SK-N-SH (cell line): Measurements from ENCODE around the gene TGFBRAP1. TPM values are rescaled to one million over a fixed set of nuclear protein-coding genes. Genes with fewer than 3 reads are reported as not detected.

Experiments used
- ELF1 ChIP-seq: IDR thresholded peaks from 2 replicates; pipeline ENCODE4 v1.4.0; 2012
- EP300 ChIP-seq, 2 experiments: IDR thresholded peaks; 2 replicates each; pipeline versions ENCODE4 v1.4.0 to v1.6.1; 2012; ENCODE audit warnings: borderline replicate concordance in 1 of 2, low read depth in 1 of 2, low read length in 1 of 2
- EZH2phosphoT487 ChIP-seq: fragments of 200-600 bp; sonication (generic); IDR thresholded peaks from 2 replicates; pipeline ENCODE4 v1.6.1; 2017; ENCODE audit warnings: low read depth, mixed run types, mild to moderate bottlenecking, antibody characterized with exemption, moderate library complexity, borderline replicate concordance
- FOSL2 ChIP-seq: IDR thresholded peaks from 2 replicates; pipeline ENCODE4 v1.4.0; 2012; ENCODE audit warnings: low read depth, mild to moderate bottlenecking, moderate library complexity, borderline replicate concordance
- FOXM1 ChIP-seq: IDR thresholded peaks from 2 replicates; pipeline ENCODE4 v1.4.0; 2012; ENCODE audit warnings: low read depth, mild to moderate bottlenecking
- GABPA ChIP-seq: IDR thresholded peaks from 2 replicates; pipeline ENCODE4 v1.4.0; 2012; ENCODE audit warnings: low read depth, mild to moderate bottlenecking
- JUND ChIP-seq: IDR thresholded peaks from 2 replicates; pipeline ENCODE4 v1.4.0; 2012
- MXI1 ChIP-seq: IDR thresholded peaks from 2 replicates; pipeline ENCODE4 v1.6.1; 2012; ENCODE audit warnings: mild to moderate bottlenecking, low read depth, low read length, improper control_type of control experiment
- NFIC ChIP-seq: IDR thresholded peaks from 2 replicates; pipeline ENCODE4 v1.4.0; 2012; ENCODE audit warnings: borderline replicate concordance
- NRF1 ChIP-seq: IDR thresholded peaks from 2 replicates; pipeline ENCODE4 v1.6.1; 2012; ENCODE audit warnings: low read depth, mild to moderate bottlenecking, low read length
- RAD21 ChIP-seq: IDR thresholded peaks from 2 replicates; pipeline ENCODE4 v1.6.1; 2012; ENCODE audit warnings: mild to moderate bottlenecking, low read length
- RCOR1 ChIP-seq: fragments of 150-350 bp; IDR thresholded peaks from 2 replicates; pipeline ENCODE4 v1.6.1; 2017; ENCODE audit warnings: antibody characterized with exemption, low read length
- RXRA ChIP-seq: IDR thresholded peaks from 2 replicates; pipeline ENCODE4 v1.4.0; 2012; ENCODE audit warnings: low read depth, mild to moderate bottlenecking, borderline replicate concordance
- SMC3 ChIP-seq: IDR thresholded peaks from 2 replicates; pipeline ENCODE4 v1.6.1; 2012; ENCODE audit warnings: low read depth, low read length, improper control_type of control experiment
- TAF1 ChIP-seq: IDR thresholded peaks from 2 replicates; pipeline ENCODE4 v1.6.1; 2012; ENCODE audit warnings: low read depth, mild to moderate bottlenecking, low read length, moderate library complexity, borderline replicate concordance
- TEAD4 ChIP-seq: IDR thresholded peaks from 2 replicates; pipeline ENCODE4 v1.4.0; 2012; ENCODE audit warnings: mild to moderate bottlenecking, borderline replicate concordance; ENCODE audit not compliant: insufficient read depth
- polyA plus RNA-seq, 3 experiments: library from polyadenylated mRNA; depleted of rRNA; stranded (reverse); fragments of >200 nt; gene quantifications; 2 replicates each; pipeline ENCODE4 v1.2.3, GENCODE V29; 2012
- TF ChIP-seq, protein P1 (sequence below): IDR thresholded peaks from 2 replicates; pipeline ENCODE4 v1.6.1; 2012; ENCODE audit warnings: mild to moderate bottlenecking, low read depth, low read length, moderate library complexity
- TF ChIP-seq, protein P2 (sequence below): fragments of 150-350 bp; IDR thresholded peaks from 2 replicates; pipeline ENCODE4 v1.6.1; 2017; ENCODE audit warnings: antibody characterized with exemption, low read length, low read depth, borderline replicate concordance
- TF ChIP-seq, protein P3 (sequence below): IDR thresholded peaks from 2 replicates; pipeline ENCODE4 v1.4.0; 2012; ENCODE audit warnings: low read depth
- TF ChIP-seq, protein P4 (sequence below): IDR thresholded peaks from 2 replicates; pipeline ENCODE4 v1.4.0; 2012; ENCODE audit warnings: low read depth, borderline replicate concordance
- TF ChIP-seq, protein P5 (sequence below): IDR thresholded peaks from 2 replicates; pipeline ENCODE4 v1.4.0; 2012; ENCODE audit warnings: low read depth, borderline replicate concordance

The TGFBRAP1 gene
- polyA plus RNA-seq, 1 of the 3 experiments (the other 2 are of a cell fraction) = 5.7 TPM

DNA sequence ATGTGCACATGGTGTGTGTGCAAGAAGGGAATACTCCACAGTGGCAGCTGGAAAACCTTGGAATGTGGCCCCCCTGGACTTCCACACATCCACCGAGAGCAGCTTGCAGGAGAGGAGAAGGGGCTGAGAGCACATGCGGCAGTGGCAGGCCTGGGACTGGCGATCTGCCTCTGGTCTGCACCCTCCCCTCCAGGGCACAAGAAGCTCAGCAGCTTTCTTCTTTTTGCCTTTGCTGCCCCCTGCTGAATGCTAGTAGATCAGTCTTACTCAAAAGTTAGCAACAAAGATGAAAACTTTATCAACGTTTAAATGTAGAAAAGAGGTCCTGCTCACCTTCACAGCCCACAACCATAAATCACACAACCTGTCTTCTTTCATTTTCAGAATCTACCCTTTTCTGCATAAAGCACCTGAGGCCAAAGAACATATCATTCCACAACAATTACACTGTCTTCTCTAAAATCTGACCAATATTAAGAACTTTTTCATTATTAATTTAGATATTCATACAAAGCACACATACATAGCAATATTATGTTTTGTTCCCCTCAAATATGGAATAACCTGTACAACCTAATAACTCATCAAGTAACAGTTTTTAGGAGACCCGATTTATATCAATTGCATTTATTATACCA, 34.6 kb downstream of the TGFBRAP1 start (continued):
- TF ChIP-seq, protein P1, sequence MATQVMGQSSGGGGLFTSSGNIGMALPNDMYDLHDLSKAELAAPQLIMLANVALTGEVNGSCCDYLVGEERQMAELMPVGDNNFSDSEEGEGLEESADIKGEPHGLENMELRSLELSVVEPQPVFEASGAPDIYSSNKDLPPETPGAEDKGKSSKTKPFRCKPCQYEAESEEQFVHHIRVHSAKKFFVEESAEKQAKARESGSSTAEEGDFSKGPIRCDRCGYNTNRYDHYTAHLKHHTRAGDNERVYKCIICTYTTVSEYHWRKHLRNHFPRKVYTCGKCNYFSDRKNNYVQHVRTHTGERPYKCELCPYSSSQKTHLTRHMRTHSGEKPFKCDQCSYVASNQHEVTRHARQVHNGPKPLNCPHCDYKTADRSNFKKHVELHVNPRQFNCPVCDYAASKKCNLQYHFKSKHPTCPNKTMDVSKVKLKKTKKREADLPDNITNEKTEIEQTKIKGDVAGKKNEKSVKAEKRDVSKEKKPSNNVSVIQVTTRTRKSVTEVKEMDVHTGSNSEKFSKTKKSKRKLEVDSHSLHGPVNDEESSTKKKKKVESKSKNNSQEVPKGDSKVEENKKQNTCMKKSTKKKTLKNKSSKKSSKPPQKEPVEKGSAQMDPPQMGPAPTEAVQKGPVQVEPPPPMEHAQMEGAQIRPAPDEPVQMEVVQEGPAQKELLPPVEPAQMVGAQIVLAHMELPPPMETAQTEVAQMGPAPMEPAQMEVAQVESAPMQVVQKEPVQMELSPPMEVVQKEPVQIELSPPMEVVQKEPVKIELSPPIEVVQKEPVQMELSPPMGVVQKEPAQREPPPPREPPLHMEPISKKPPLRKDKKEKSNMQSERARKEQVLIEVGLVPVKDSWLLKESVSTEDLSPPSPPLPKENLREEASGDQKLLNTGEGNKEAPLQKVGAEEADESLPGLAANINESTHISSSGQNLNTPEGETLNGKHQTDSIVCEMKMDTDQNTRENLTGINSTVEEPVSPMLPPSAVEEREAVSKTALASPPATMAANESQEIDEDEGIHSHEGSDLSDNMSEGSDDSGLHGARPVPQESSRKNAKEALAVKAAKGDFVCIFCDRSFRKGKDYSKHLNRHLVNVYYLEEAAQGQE = no peak
- TF ChIP-seq MXI1 = peak; percentile 61; the same call in 1 of the 2 replicates
- no peak for TF ChIP-seq JUND
- TF ChIP-seq TEAD4 = no peak
- TF ChIP-seq EP300 (IDR thresholded peaks at IDR 0.05; ENCODE audit: borderline replicate concordance in 1 of 2, low read depth in 1 of 2, low read length in 1 of 2) = no peak
- TF ChIP-seq ELF1 = no peak
- TF ChIP-seq, protein P2, sequence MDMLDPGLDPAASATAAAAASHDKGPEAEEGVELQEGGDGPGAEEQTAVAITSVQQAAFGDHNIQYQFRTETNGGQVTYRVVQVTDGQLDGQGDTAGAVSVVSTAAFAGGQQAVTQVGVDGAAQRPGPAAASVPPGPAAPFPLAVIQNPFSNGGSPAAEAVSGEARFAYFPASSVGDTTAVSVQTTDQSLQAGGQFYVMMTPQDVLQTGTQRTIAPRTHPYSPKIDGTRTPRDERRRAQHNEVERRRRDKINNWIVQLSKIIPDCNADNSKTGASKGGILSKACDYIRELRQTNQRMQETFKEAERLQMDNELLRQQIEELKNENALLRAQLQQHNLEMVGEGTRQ = no peak
- TF ChIP-seq EZH2phosphoT487 = no peak
- TF ChIP-seq, protein P3, sequence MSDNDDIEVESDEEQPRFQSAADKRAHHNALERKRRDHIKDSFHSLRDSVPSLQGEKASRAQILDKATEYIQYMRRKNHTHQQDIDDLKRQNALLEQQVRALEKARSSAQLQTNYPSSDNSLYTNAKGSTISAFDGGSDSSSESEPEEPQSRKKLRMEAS = no peak
- TF ChIP-seq RCOR1 = peak; percentile 38; the same call in 1 of the 2 replicates
- no peak for TF ChIP-seq NFIC
- TF ChIP-seq, protein P4, sequence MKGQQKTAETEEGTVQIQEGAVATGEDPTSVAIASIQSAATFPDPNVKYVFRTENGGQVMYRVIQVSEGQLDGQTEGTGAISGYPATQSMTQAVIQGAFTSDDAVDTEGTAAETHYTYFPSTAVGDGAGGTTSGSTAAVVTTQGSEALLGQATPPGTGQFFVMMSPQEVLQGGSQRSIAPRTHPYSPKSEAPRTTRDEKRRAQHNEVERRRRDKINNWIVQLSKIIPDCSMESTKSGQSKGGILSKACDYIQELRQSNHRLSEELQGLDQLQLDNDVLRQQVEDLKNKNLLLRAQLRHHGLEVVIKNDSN = no peak
- peak; percentile 59 for TF ChIP-seq SMC3
- TF ChIP-seq TAF1 = no peak
- peak; percentile 82 for TF ChIP-seq RAD21
- TF ChIP-seq NRF1 = no peak
- TF ChIP-seq RXRA = no peak
- TF ChIP-seq FOSL2 = no peak
- no peak for TF ChIP-seq GABPA
- TF ChIP-seq, protein P5, sequence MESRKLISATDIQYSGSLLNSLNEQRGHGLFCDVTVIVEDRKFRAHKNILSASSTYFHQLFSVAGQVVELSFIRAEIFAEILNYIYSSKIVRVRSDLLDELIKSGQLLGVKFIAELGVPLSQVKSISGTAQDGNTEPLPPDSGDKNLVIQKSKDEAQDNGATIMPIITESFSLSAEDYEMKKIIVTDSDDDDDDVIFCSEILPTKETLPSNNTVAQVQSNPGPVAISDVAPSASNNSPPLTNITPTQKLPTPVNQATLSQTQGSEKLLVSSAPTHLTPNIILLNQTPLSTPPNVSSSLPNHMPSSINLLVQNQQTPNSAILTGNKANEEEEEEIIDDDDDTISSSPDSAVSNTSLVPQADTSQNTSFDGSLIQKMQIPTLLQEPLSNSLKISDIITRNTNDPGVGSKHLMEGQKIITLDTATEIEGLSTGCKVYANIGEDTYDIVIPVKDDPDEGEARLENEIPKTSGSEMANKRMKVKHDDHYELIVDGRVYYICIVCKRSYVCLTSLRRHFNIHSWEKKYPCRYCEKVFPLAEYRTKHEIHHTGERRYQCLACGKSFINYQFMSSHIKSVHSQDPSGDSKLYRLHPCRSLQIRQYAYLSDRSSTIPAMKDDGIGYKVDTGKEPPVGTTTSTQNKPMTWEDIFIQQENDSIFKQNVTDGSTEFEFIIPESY = no peak
- TF ChIP-seq FOXM1 = no peak
